GM19238 (cell line): ENCODE results near the gene COP1.
A peak's percentile ranks its signal among the peaks of the same experiment; 100 is the strongest.
"Not testable (repeated sequence)": the region's sequence is repeated elsewhere in the genome, so short reads cannot be mapped to it uniquely, and the experiment has no call there.

Experiments
- DNase-seq: peaks from one replicate; pipeline ENCODE4 v3.0.0; 2011; ENCODE audit warnings: low spot score; ENCODE audit not compliant: insufficient read length

COP1 gene

DNA sequence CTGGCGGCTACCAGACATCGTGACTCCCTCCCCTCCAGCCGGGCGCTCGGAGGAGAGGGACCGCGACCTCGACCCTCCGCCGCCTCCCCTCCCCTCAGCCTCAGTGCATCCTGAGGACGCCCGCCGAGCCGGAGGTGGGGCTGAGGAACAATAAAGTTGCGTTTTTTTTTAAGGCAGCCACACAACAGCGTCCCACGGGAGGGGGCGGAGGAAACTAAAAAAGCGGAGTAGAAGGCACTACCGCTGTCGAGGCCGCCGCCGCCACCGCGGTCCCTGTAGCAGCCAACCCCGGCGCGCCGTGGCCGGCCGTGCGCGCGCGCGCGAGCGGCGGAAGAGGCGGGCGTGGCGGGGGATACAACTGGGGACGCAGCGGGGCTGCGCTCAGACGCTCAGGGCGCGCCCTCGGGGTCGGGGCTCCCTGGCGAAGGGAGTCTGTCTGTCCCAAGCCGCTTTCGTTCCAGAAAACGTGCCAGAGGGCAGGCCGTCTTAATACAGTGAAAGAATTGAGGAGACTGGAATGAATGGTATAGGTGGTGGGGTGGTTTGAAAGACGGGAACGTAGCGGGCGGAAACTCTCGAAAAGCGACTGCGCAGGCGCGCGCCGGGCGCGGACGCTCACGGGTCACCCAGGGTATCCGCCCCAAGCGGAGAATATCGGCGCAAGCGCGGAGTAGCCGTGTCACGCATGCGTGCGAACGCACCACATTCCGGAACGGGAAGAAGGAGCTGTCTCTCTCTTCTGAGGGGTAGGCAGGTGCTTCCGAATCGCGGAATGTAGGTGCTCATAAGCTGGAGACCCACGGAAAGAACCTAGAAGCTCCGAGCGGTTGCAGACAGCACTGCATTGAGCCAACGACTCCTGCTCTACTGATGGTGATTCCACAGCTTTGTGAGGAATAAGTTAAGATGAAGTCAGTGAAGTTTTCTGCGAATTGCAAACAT is at the start of gene COP1:
TSS of gene COP1 (minus strand) at position 326 of the 942 bp plus-strand sequence. CDS start at position 18, 308 bp downstream.
- peak; percentile 88 for DNase-seq

- no peak for DNase-seq
Observed at GRCh38 chr1:176252191-176252590, 45.1 kb upstream of the COP1 start.

DNA sequence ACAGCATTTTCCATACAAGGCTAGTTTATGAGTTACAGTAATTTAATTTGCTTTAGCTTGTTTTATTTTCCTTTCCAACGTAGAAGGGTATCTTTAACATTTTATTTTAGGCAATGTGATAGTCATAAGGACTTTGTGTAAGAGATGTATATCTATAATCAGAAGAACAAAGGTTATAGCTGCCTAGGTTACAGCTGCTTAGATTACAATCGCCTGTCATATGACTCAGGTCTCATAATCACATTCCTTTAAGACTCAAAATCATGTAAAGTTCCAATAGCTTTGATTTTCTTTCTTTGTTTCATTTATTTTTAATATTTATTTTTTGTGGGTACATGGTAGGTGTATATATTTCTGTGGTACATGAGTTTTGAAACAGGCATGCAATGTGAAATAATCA is 37.8 kb upstream of the COP1 start:
- DNase-seq, result no peak

GRCh38 chr1:176243746-176244145 is 36.7 kb upstream of the COP1 start:
- no peak for DNase-seq

DNA sequence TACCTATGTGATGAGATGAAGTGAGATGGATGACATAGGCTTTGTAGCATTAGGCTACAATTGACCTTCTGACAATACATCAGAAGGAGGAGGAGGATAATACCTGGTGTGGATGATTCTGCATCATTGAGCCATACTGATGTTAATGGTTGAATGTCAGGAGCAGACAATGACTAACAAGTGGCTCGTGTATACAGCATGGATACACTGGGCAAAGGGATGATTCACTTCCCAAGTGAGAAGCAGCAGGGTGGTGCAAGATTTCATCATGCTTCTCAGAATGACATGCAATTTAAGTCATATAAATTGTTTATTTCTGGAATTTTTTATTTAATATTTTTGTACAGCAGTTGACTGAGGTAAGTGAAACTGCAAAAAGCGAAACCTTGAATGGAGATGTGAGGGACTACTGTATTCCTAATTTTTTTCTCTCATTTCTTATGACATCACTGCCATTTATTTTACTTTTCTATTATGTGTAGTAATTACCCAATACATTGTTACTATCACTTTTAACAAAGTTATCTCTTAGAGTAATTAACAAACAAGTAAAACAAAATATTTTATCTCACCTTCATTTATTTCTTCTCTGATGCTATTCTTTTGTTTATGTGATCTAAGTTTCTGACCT is 34.4 kb upstream of the COP1 start:
- DNase-seq, result no peak

DNA sequence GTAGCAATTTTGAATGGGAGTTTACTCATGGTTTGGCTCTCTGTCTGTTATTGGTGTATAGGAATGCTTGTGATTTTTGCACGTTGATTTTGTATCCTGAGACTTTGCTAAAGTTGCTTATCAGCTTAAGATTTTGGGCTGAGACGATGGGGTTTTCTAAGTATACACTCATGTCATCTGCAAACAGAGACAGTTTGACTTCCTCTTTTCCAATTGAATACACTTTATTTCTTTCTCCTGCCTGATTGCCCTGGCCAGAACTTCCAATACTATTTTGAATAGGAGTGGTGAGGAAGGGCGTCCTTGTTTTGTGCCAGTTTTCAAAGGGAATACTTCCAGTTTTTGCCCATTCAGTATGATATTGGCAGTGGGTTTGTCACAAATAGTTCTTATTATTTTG is 26.6 kb upstream of the COP1 start:
- DNase-seq, result not testable (repeated sequence)

- no peak for DNase-seq
Observed at GRCh38 chr1:176227579-176227978, 20.5 kb upstream of the COP1 start.

DNA sequence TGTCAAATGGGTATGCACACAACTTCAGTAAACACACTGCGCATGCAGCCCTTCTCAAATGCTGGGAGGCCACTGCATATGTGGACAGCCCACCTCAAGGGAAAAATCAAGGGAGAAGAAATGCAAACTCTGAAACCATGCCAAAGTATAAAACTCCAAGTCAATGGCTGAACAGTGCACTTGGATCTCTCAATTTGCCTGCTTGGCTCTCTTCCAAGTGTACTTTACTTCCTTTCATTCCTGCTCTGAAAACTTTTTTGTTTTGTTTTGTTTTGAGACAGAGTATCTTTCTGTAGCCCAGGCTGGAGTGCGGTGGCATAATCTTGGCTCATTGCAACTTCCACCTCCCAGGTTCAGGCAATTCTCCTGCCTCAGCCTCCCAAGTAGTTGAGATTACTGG is 18.8 kb upstream of the COP1 start:
- DNase-seq, result no peak

DNA sequence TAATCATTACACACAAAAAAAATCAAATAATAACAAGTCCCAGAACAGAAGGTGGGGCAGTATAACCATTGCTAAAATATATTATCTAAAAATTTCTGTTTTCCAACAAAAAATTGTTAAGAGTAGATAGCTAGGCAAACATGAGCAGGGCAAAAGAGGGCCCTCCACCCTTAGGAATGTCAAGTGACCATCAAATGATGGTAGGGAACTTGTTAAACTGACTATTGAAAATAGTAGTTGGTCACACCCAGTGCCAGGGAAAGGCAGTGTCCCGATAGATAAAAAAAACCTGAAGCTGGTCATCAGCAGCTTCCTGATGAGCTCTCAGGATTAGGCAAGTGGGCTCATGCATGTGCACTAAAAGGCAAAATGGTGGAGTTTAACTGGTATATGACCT is 18.4 kb upstream of the COP1 start:
- DNase-seq, result no peak

- DNase-seq, result no peak
Observed at GRCh38 chr1:176222196-176222595, 15.1 kb upstream of the COP1 start.

GRCh38 chr1:176220100-176220689 is 13.1 kb upstream of the COP1 start:
- DNase-seq, result no peak

DNA sequence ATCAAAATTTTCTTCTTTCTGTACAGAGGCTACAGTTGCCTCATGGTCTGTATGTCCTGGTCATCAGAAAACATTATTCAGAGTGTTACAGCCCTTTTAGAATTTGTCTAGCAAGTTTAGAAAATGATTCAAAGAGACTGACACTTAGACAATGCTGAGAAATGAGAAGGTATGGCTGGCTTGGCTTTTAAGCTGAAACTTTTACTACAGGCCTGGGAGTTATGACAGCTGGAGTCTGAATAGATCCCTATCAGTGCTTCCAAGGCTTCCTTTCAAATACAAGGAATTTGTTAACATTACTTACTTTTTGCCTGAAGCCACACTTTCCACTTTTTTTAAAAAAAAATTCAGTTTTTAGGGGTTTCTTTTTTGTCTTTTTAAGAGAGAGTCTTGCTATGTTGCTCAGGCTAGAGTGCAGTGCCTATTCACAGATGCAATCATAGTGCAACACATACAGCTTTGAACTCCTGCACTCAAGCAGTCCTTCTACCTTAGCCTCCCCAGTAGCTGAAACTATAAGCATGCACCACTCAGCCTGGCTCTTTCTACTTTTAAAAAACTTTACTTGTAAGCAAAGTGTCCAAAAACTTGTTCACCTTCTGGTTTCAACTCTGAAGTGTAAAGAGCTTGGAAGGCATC is 10.5 kb upstream of the COP1 start:
- no peak for DNase-seq

DNA sequence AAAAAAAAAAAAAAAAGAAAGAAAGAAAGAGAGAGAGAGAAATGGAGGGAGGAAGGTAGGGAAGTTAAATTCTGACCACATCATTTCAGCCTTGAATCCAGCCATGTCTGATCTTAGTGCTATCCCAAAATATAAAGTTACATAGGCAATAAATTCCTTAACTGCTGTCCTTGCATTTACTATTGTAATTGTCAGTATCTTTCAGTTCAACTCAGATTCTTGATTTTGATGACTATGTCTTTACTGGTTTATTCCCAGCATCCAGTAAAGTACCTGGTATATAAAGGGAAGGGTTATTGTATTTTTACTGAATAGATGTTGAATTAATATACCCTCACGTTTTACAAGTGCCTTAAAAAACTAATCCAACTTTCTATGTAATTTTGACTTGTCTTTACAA is 8.9 kb upstream of the COP1 start:
- DNase-seq, result no peak

- no peak for DNase-seq
Observed at GRCh38 chr1:176211396-176212165, 4.5 kb upstream of the COP1 start.

DNA sequence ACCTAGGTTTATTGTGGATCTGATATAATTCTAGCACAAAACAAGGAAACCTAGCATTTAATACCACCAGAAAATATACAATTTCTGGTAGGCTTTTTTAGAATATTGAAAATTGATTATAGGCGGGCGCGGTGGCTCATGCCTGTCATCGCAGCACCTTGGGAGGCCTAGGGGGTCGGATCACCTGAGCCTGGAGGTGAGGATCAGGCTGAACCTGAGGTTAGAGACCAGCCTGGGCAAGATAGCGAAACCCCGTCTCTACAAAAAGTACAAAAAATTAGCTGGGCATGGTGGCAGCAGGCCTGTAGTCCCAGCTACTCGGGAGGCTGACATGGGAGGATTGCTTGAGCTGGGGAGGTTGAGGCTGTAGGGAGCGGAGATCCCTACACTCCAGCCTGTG is 948 bp upstream of the COP1 start:
- DNase-seq, result no peak

DNA sequence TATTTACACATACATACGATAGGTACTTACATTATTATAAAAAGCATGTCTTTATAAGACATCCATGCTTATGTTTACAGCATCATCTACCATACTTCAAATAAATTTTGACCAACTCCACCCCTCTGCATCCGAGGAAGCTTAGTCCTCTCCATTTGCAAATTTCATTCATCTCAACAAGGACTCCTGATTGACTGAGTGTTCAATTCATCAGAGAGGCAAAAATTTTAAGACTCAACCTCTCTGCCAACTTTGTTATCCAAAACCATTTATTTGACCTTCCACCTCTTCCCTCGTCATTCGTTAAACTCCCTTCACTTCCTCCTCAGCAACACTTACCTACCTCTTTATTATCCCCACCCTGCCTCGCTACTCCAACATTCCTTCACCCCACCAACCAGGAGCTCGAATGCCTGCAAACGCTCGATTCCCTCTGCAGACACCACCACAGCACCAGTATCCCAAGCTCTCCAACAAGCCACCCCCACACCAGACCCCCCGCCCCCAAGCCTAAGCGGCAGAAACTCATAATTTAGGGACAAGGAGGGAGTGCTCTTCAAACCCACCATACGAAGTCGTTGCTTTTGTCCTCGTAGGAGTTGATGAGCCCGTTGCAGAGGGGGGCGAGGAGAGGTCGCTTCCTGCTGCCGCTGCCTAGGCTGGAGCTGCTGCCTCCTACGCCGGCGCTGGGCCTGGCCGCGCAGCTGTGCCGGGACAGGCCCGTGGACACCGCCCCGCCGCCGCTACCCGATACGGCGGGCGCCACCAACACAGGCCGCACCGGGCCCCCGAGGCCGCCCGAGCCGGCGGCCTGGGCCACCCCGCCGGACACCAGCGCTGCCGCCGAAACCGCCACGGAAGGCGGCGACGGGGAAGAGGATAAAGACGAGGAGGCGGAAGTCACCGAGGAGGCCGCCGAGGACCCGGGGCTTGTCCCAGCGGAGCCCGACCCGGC is 803 bp downstream of the COP1 start:
- DNase-seq, result peak; percentile 20

DNA sequence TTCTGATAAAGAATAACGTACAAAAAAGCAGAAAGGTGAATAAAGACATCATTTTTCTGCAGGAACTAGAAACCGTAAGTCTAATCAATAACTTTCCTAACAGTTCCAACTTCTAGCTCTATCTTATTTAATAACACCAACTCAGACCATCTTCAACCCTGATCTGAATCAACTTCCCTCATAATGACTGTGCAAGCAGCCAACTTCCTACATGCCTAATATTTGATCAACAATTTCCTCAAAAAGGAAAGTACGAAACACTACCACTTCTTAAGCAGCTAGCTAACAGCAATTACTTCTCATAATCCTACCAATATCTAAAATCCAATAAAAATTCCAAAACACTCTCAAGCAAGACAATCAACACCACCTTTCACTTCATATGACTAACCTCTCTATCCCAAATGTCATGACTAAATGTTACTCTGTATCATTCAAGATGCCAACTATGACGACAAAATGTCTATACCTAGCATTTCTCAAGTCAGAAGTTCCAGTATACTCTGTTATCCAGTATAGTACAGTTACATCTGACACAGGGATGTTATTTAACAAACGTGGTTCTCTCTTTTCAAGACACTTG is 1.7 kb downstream of the COP1 start:
- DNase-seq, result no peak

DNA sequence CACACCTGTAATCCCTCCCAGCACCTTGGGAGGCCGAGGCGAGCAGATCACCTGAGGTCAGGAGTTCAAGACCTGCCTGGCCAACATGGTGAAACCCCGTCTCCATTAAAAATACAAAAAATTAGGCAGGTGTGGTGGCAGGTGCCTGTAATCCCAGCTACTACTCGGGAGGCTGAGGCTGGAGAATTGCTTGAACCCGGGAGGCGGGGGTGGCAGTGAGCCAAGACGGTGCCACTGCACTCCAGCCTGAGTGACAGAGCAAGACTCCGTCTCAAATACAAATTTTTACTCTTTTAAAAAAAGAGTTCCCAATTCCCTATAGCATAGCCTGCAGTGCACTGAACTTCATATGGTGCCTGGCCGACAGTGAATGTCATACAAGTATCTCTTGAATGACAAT is 2.4 kb downstream of the COP1 start:
- not testable (repeated sequence) for DNase-seq

- DNase-seq, result no peak
Observed at GRCh38 chr1:176203735-176204134, 3.4 kb downstream of the COP1 start.

DNA sequence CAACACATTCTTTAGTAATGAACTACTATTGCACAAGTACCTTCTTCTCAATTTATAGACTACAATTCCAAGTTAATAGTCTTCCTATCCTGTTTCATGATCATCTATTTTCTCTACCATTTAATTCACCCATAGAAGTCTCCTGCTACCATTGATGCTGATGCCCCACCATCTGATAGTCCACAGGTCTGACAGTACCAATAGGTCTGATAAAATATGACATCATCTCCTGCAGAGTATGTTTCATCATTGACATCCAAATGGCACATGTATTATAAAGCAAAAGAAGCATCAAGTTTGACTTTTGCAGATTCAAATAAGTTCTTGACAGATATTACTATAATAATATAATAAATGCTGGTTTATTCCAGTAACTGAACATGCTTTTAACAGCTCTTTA is 5.5 kb downstream of the COP1 start:
- DNase-seq, result no peak
